Upper lobe of left lung (tissue), 6 donors: ENCODE measurements around the gene CLNK. TPM values are rescaled to one million over a fixed set of nuclear protein-coding genes. Genes with fewer than 3 reads are reported as not detected.
"Not testable (repeated sequence)": the region's sequence is repeated elsewhere in the genome, so short reads cannot be mapped to it uniquely, and the experiment has no call there.

Experiments used
- ATAC-seq, 2 donors: fragments of 200-7000 bp; cut with Tn5 transposase; one replicate each; pipeline ENCODE4 v1.9.1; 2022; ENCODE audit warnings: mild to moderate bottlenecking in 2 of 2, moderate library complexity in 2 of 2; ENCODE audit not compliant: low FRiP score in 2 of 2
- DNase-seq, 2 donors: peaks; one replicate each; pipeline ENCODE4 v3.0.0-alpha.2; 2019 to 2020
- H3K27ac ChIP-seq, 4 donors: fragments of 200-600 bp; sonication (generic); one replicate each; pipeline ENCODE4 v1.5.1; 2016 to 2019
- H3K27me3 ChIP-seq, 4 donors: fragments of 200-600 bp; sonication (generic); one replicate each; pipeline ENCODE4 v1.5.1; 2017 to 2019
- H3K36me3 ChIP-seq, 4 donors: fragments of 200-600 bp; sonication (generic); one replicate each; pipeline ENCODE4 v1.5.1; 2016 to 2019
- H3K4me1 ChIP-seq, 4 donors: fragments of 200-600 bp; sonication (generic); one replicate each; pipeline ENCODE4 v1.5.1; 2018 to 2019
- H3K4me3 ChIP-seq, 4 donors: fragments of 200-600 bp; sonication (generic); one replicate each; pipeline ENCODE4 v1.5.1; 2017 to 2019; ENCODE audit warnings: mild to moderate bottlenecking in 2 of 4, moderate library complexity in 1 of 4
- H3K9me3 ChIP-seq, 4 donors: fragments of 200-600 bp; sonication (generic); one replicate each; pipeline ENCODE4 v1.5.1; 2018 to 2019
- EP300 ChIP-seq, 4 donors: sonication (generic); formaldehyde crosslinking; IDR thresholded peaks; one replicate each; pipeline ENCODE4 v1.5.1; 2017; ENCODE audit warnings: antibody characterized with exemption in 4 of 4, control low read depth in 2 of 4
- POLR2A ChIP-seq, 4 donors: fragments of 450-650 bp; IDR thresholded peaks; one replicate each; pipeline ENCODE4 v1.5.1; 2016 to 2017; ENCODE audit warnings: antibody characterized with exemption in 4 of 4, mild to moderate bottlenecking in 2 of 4
- POLR2AphosphoS5 ChIP-seq, 2 donors: sonication (generic); formaldehyde crosslinking; IDR thresholded peaks; one replicate each; pipeline ENCODE4 v1.5.1; 2017; ENCODE audit warnings: antibody characterized with exemption in 2 of 2
- WGBS, 2 donors: methylation state at CpG; one replicate each; pipeline ENCODE4 v1.1.5; 2017 to 2018; 5-methylcytosine and 5-hydroxymethylcytosine counted together
- total RNA-seq, 6 donors: library from RNA; depleted of rRNA in 4 of 6; stranded (reverse); fragments of >200 nt in 4 of 6; gene quantifications; one replicate each; pipeline versions ENCODE4 v1.1.0 to v1.2.1, GENCODE V29; 2016 to 2021
- TF ChIP-seq, protein P1 (sequence below), 6 experiments: fragments of 450-650 bp in 4 of 6; fragments of 200-600 bp in 2 of 6; sonication (generic) in 2 of 6; IDR thresholded peaks; one replicate each; pipeline ENCODE4 v1.5.1; 2016 to 2019; ENCODE audit warnings: antibody characterized with exemption in 6 of 6
- donor health status: DM: no; HTN: no; CAD: no; lungs with moderate emphysema.
- donor health status: DM: no; HTN: yes; CAD: no; lungs with severe emphysema.

The CLNK gene
- total RNA-seq, 6 donors from 2014 or later: 0.14 to 0.69 (median 0.20) TPM; not detected in 3

DNA sequence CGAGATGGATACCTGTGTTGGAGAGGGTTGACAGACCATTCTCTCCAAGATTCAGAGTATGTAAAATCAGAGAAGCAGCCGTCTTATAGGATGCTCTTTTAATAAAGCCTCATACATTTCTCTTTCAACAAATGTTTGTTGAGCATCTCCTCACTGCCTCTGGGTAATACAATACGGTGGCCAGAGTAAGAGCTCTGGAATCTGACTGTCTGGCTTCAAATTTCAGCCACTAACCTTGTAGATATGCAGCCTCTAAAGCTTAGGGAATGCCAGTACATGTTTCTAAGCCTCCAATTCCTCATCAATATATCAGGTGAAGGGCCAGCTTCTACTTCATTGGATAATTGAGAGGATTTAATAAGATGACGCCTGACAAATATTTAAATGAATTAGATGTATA is 61.3 kb downstream of the CLNK start:
- WGBS, 2 donors: 53 to 64% methylated on average over 4 of the region's 4 CpGs
- H3K36me3 ChIP-seq: no peaks in the 10 kb centered on the region
- ATAC-seq: no peak

DNA sequence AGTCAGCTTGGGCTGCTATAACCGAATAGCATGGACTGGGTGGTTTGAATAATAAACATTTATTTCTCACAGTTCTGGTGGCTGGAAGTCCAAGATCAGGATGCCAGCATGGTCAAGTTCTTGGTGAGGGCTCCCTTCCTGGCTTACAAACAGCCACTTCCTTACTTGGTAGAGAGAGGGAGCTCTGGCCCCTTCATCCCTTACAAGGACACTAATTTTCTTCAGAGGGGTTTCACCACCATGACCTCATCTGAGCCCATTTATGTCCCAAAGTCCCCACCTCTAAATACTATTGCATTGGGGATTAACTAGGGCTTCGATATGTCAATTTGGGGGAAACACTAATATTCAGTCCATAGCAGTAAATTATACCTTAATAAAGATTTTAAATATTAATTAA is 61.8 kb downstream of the CLNK start:
- Histone ChIP-seq H3K4me1 (no peaks in the 10 kb centered on the region), H3K9me3 (no peaks in the 10 kb centered on the region), H3K36me3 (no peaks in the 10 kb centered on the region), H3K27me3 (no peaks in the 10 kb centered on the region), H3K4me3 (no peak overlapping the region), H3K27ac (no peak overlapping the region)
- WGBS, 2 donors: 83 to 91% methylated on average over 2 of the region's 2 CpGs
- ATAC-seq: no peak
- TF ChIP-seq EP300 (IDR thresholded peaks at IDR 0.05) (no peak), POLR2AphosphoS5 (IDR thresholded peaks at IDR 0.05) (no peak), POLR2A (IDR thresholded peaks at IDR 0.05) (no peak)
- TF ChIP-seq, protein P1, sequence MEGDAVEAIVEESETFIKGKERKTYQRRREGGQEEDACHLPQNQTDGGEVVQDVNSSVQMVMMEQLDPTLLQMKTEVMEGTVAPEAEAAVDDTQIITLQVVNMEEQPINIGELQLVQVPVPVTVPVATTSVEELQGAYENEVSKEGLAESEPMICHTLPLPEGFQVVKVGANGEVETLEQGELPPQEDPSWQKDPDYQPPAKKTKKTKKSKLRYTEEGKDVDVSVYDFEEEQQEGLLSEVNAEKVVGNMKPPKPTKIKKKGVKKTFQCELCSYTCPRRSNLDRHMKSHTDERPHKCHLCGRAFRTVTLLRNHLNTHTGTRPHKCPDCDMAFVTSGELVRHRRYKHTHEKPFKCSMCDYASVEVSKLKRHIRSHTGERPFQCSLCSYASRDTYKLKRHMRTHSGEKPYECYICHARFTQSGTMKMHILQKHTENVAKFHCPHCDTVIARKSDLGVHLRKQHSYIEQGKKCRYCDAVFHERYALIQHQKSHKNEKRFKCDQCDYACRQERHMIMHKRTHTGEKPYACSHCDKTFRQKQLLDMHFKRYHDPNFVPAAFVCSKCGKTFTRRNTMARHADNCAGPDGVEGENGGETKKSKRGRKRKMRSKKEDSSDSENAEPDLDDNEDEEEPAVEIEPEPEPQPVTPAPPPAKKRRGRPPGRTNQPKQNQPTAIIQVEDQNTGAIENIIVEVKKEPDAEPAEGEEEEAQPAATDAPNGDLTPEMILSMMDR (IDR thresholded peaks at IDR 0.05): peak in 1 of 6 experiments; percentile 14
- DNase-seq: no peak

More for the DNA sequence above, 61.3 kb downstream of the CLNK start:
- Histone ChIP-seq H3K27ac (no peak overlapping the region), H3K27me3 (no peaks in the 10 kb centered on the region), H3K4me1 (no peaks in the 10 kb centered on the region), H3K4me3 (no peak overlapping the region), H3K9me3 (no peaks in the 10 kb centered on the region)
- no peak for DNase-seq
- TF ChIP-seq POLR2A (IDR thresholded peaks at IDR 0.05) (no peak), POLR2AphosphoS5 (IDR thresholded peaks at IDR 0.05) (no peak), EP300 (IDR thresholded peaks at IDR 0.05) (no peak)
- TF ChIP-seq, protein P1 (IDR thresholded peaks at IDR 0.05): no peak

DNA sequence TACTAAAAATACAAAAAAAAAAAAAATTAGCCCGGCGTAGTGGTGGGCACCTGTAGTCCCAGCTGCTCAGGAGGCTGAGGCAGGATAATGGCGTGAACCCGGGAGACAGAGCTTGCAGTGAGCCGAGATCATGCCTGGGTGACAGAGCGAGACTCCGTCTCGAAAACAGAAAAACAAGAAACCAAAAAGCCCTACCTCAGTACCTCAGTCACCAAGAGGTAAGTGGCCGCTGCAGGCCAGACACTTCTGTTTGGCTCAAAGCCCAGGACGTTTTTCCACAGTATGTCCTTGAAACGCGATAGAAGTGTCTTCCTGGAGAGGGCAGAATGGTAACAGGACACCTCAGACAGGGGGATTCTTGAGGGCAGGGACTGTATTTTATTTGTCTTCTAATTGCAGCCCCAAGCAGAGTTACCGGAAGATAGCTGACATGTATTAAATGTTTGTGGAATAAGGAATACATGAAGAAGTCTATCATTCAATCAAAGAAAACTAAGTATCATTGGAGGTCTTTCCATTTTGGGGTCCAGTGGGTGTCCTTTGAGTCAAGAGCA is 63.6 kb downstream of the CLNK start:
- H3K4me3 ChIP-seq: no peak overlapping the region
- 75 to 76% methylated on average over 13 of the region's 13 CpGs for WGBS, 2 donors
- H3K36me3 ChIP-seq: no peaks in the 10 kb centered on the region
- H3K27me3 ChIP-seq: no peaks in the 10 kb centered on the region
- no peak for ATAC-seq
- no peak for DNase-seq
- no peak overlapping the region for H3K27ac ChIP-seq
- TF ChIP-seq EP300 (IDR thresholded peaks at IDR 0.05) (no peak), POLR2AphosphoS5 (IDR thresholded peaks at IDR 0.05) (no peak), POLR2A (IDR thresholded peaks at IDR 0.05) (no peak)
- TF ChIP-seq, protein P1 (IDR thresholded peaks at IDR 0.05): no peak
- H3K9me3 ChIP-seq: no peaks in the 10 kb centered on the region
- H3K4me1 ChIP-seq: no peaks in the 10 kb centered on the region

DNA sequence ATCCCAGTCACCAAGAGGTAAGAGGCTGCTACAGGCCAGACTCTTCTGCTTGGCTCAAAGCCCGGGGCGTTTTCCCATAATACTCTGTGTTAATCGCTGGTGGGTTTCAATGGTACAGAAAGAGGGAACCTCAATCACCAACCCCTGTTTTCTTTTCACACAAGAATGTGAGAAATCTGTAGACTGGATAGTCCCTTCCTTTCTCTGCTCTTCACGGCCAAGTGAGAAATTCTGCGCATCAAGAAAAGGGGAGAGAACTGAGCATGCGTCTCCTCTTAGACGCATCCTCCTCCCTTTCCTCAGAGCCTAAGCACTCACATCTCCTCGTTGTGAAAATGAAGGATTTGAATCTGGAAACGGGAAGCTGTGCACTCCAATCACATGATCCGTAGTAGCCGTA is 64.7 kb downstream of the CLNK start:
- H3K27me3 ChIP-seq: no peaks in the 10 kb centered on the region
- 89 to 96% methylated on average over 11 of the region's 11 CpGs for WGBS, 2 donors
- DNase-seq: no peak
- H3K4me3 ChIP-seq: no peak overlapping the region
- H3K36me3 ChIP-seq: no peaks in the 10 kb centered on the region
- H3K4me1 ChIP-seq: no peaks in the 10 kb centered on the region
- no peaks in the 10 kb centered on the region for H3K9me3 ChIP-seq
- H3K27ac ChIP-seq: no peak overlapping the region
- ATAC-seq: no peak
- TF ChIP-seq POLR2A (IDR thresholded peaks at IDR 0.05) (no peak), POLR2AphosphoS5 (IDR thresholded peaks at IDR 0.05) (no peak), EP300 (IDR thresholded peaks at IDR 0.05) (no peak)
- TF ChIP-seq, protein P1 (IDR thresholded peaks at IDR 0.05): no peak

DNA sequence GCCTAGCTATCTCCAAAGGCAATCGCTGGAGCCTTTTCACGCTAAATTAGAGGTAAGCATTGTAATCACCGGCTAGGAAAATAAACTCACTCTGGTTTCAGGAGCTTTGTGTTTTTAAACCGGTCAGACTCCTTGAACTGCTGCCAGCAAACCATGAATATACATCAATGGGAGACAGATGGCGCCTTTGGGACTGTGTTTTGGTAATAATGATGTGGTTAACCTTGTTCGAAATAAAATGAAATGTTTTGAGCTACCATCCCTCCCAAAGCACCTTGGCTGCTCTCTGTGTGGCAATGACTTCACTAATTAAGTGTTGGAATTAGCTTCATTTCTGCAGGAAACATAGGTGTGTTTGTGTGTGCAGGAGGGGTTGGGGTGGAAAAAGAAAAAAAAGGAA is 65.3 kb downstream of the CLNK start:
- WGBS, 2 donors: 32 to 37% methylated on average over 6 of the region's 6 CpGs
- Histone ChIP-seq H3K4me3 (no peak overlapping the region), H3K27me3 (no peaks in the 10 kb centered on the region), H3K9me3 (no peaks in the 10 kb centered on the region), H3K27ac (no peak overlapping the region), H3K4me1 (no peaks in the 10 kb centered on the region), H3K36me3 (no peaks in the 10 kb centered on the region)
- ATAC-seq (no peak), DNase-seq (no peak)
- TF ChIP-seq POLR2A (IDR thresholded peaks at IDR 0.05) (no peak), EP300 (IDR thresholded peaks at IDR 0.05) (no peak), POLR2AphosphoS5 (IDR thresholded peaks at IDR 0.05) (no peak)
- TF ChIP-seq, protein P1 (IDR thresholded peaks at IDR 0.05): no peak

DNA sequence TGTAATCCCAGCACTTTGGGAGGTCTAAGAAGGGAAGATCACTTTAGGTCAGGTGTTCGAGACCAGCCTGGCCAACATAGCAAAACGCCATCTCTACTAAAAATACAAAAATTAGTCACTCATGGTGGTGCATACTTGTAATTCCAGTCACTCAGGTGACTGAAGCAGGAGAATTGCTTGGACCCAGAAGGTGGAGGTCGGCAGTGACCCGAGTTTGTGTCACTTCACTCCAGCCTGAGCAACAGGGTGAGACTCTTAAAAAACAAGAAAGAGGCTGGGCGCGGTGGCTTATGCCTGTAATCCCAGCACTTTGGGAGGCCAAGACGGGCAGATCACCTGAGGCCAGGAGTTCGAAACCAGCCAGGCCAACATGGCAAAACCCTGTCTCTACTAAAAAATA is 69.6 kb downstream of the CLNK start:
- not testable (repeated sequence) for DNase-seq, H3K4me3 ChIP-seq, H3K27me3 ChIP-seq, H3K36me3 ChIP-seq, H3K27ac ChIP-seq, H3K9me3 ChIP-seq, ATAC-seq, H3K4me1 ChIP-seq
- whole genome bisulfite sequencing, 2 donors: 91 to 94% methylated on average over 8 of the region's 8 CpGs
